ENCODE data around the gene LGR6. TPM values are rescaled to one million over a fixed set of nuclear protein-coding genes. Genes with fewer than 3 reads are reported as not detected.

The LGR6 gene
- total and polyA plus RNA-seq, 3 donors from 2014 or later, result 8.1 to 18.4 (median 8.3) TPM

DNA sequence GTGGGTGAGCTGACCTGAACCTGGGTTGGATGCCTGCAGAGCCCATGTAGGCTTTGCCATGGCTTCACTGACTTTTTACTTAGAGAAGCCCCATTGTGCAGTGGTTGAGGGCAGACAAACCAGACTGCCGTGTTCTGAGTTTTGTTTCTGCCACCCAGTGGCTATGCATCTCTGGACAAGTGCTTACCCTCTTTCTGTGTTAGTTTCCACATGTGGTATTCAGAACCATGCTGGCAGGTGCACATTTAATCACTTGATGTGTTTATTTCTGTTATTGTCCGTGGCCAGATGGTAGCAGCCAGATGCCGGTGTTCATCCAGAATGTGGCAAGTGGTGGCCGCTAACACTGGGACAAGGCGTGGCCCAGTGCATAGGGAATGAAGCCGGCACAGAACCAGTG lies 22.9 kb upstream of the LGR6 start:
- no peak for DNase-seq
- Histone ChIP-seq H3K4me1 (peaks cover 30% of the 10 kb centered on the region), H3K4me3 (no peak overlapping the region), H3K9me3 (no peaks in the 10 kb centered on the region), H3K27ac (no peak overlapping the region), H3K27me3 (no peaks in the 10 kb centered on the region), H3K36me3 (ENCODE audit: low read depth, missing control alignments) (no peaks in the 10 kb centered on the region)
- TF ChIP-seq, protein P1, sequence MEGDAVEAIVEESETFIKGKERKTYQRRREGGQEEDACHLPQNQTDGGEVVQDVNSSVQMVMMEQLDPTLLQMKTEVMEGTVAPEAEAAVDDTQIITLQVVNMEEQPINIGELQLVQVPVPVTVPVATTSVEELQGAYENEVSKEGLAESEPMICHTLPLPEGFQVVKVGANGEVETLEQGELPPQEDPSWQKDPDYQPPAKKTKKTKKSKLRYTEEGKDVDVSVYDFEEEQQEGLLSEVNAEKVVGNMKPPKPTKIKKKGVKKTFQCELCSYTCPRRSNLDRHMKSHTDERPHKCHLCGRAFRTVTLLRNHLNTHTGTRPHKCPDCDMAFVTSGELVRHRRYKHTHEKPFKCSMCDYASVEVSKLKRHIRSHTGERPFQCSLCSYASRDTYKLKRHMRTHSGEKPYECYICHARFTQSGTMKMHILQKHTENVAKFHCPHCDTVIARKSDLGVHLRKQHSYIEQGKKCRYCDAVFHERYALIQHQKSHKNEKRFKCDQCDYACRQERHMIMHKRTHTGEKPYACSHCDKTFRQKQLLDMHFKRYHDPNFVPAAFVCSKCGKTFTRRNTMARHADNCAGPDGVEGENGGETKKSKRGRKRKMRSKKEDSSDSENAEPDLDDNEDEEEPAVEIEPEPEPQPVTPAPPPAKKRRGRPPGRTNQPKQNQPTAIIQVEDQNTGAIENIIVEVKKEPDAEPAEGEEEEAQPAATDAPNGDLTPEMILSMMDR (IDR thresholded peaks at IDR 0.05), result no peak
- TF ChIP-seq POLR2A (IDR thresholded peaks at IDR 0.05), result no peak
- 84 to 90% methylated on average over 6 of the region's 6 CpGs for WGBS, 2 donors
- intact Hi-C loops (cut with DNase I; ENCODE audit: low total_unique reads), result no loop called here

DNA sequence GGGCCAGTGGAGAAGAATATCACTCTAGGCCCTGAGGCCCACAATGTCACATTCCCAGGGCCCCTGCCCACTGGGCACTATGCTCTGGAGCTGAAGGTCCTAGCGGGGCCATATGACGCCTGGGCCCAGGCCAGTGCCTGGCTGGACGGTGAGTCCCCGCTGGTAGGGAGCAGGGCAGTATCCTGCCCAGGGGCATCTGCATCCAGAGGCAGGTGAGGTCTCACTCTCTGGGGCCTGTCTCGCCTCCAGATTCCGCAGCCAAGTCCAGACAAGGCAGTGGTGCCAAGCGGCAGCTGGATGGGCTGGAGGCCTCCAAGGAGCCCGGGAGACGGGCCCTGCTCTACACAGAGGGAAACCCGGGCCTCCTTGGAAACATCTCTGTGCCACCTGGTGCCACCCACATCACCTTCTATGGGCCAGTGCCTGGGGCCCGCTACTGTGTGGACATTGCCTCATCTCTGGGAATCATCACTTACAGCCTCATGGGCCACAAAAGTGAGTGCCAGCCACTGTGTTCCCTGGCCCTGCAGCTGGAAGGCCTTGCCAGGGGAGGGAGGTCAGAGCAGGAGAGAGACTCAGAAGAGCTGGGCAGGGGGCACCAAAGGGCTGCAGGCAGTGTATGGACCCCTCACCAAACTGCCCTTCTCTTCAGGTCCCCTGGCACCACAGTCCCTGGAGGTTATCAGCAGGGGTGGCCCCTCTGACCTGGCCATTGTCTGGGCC lies 22.1 kb upstream of the LGR6 start:
- Histone ChIP-seq H3K4me1 (peaks cover 23% of the 10 kb centered on the region), H3K4me3 (no peak overlapping the region), H3K27me3 (no peaks in the 10 kb centered on the region), H3K36me3 (ENCODE audit: low read depth, missing control alignments) (no peaks in the 10 kb centered on the region), H3K9me3 (no peaks in the 10 kb centered on the region), H3K27ac (no peak overlapping the region)
- intact Hi-C loops (cut with DNase I; ENCODE audit: low total_unique reads), result no loop called here
- DNase-seq, result no peak
- TF ChIP-seq, protein P1 (IDR thresholded peaks at IDR 0.05), result no peak
- TF ChIP-seq POLR2A (IDR thresholded peaks at IDR 0.05), result no peak
- 92% methylated on average over 11 of the region's 11 CpGs; no CpG with 5 or more reads in 1 of the 2 donors for WGBS, 2 donors

DNA sequence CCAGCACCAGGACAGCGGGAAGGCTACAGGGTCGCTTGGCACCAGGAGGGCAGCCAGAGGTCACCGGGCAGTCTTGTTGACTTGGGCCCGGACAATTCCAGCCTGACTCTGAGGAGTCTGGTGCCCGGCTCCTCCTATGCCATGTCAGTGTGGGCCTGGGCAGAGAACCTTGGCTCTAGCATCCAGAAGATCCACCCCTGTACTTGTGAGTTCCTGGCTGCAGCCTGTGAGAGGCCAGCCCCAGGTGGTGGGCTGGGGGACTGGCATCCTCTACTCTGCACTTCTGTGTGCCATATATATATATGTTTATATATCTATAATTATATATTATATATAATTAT lies 21.6 kb upstream of the LGR6 start:
- Histone ChIP-seq H3K27ac (no peak overlapping the region), H3K27me3 (no peaks in the 10 kb centered on the region), H3K9me3 (no peaks in the 10 kb centered on the region), H3K4me1 (peaks cover 17% of the 10 kb centered on the region), H3K36me3 (ENCODE audit: low read depth, missing control alignments) (no peaks in the 10 kb centered on the region), H3K4me3 (no peak overlapping the region)
- intact Hi-C loops (cut with DNase I; ENCODE audit: low total_unique reads), result no loop called here
- DNase-seq, result no peak
- no peak for TF ChIP-seq POLR2A (IDR thresholded peaks at IDR 0.05)
- TF ChIP-seq, protein P1 (IDR thresholded peaks at IDR 0.05), result no peak
- 93 to 100% methylated on average over 1 to 5 of the region's 5 CpGs for WGBS, 2 donors

DNA sequence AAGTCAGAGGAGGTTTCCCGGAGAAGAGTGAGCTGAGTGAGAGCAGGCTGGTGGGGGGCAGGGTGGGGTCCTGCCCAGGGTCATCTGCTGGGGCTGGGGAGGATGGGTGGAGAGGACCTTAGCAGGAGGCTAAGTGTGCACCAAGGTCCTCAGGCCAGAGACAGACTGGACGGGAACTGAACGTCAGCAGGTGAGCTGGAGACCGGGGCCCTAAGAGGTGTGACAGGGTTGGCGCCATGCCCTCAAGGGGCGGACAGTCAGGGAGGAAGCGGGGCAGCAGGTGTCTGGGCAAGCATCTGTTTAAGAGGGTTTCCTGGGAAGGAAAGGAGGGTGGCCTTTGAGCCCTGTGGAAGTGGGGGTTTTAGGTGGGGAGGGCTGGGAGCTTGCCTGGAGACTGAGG lies 19.6 kb upstream of the LGR6 start:
- TF ChIP-seq, protein P1 (IDR thresholded peaks at IDR 0.05), result no peak
- TF ChIP-seq POLR2A (IDR thresholded peaks at IDR 0.05), result no peak
- WGBS, 2 donors, result 88 to 92% methylated on average over 7 of the region's 7 CpGs
- H3K27me3 ChIP-seq, result no peaks in the 10 kb centered on the region
- H3K4me3 ChIP-seq, result no peak overlapping the region
- H3K9me3 ChIP-seq, result no peaks in the 10 kb centered on the region
- intact Hi-C loops (cut with DNase I; ENCODE audit: low total_unique reads), result no loop called here
- H3K27ac ChIP-seq, result no peak overlapping the region
- H3K4me1 ChIP-seq, result no peaks in the 10 kb centered on the region
- H3K36me3 ChIP-seq (ENCODE audit: low read depth, missing control alignments), result no peaks in the 10 kb centered on the region
- DNase-seq, result no peak

Data from testis (tissue), 3 donors.